Lower lobe of right lung (tissue), 2 donors: ENCODE data around the gene ENOX1. TPM values are rescaled to one million over a fixed set of nuclear protein-coding genes. Genes with fewer than 3 reads are reported as not detected.

Experiments used
- ATAC-seq, 2 donors: fragments of 200-7000 bp; cut with Tn5 transposase; one replicate each; pipeline ENCODE4 v1.9.1; 2020 to 2022; ENCODE audit warnings: mild to moderate bottlenecking in 2 of 2, moderate library complexity in 2 of 2
- DNase-seq: peaks from one replicate; pipeline ENCODE4 v3.0.0-alpha.2; 2020
- H3K27ac ChIP-seq: fragments of 200-600 bp; one replicate; pipeline ENCODE4 v1.8.0; 2022
- H3K27me3 ChIP-seq: fragments of 200-600 bp; one replicate; pipeline ENCODE4 v1.8.0; 2022; ENCODE audit warnings: low read depth
- H3K36me3 ChIP-seq: fragments of 200-600 bp; one replicate; pipeline ENCODE4 v1.8.0; 2022; ENCODE audit warnings: mild to moderate bottlenecking
- H3K4me1 ChIP-seq: fragments of 200-600 bp; one replicate; pipeline ENCODE4 v1.8.0; 2022
- H3K4me3 ChIP-seq: fragments of 200-600 bp; one replicate; pipeline ENCODE4 v1.8.0; 2022; ENCODE audit warnings: mild to moderate bottlenecking
- H3K9me3 ChIP-seq: fragments of 200-600 bp; one replicate; pipeline ENCODE4 v1.8.0; 2022
- intact Hi-C: fragments of 100-400 bp; cut with DNase I; formaldehyde crosslinking; loops from one replicate; pipeline ENCODE4 v1.11.0; 2022
- total RNA-seq: library from RNA; stranded (reverse); fragmentation: NEBNext Ultra II Directional; extraction: Animal tissue kit (Norgen Biotek cat#: 25700); gene quantifications from one replicate; pipeline ENCODE4 v1.2.1, GENCODE V29; 2021
- TF ChIP-seq, protein P1 (sequence below): fragments of 200-600 bp; IDR thresholded peaks from one replicate; pipeline ENCODE4 v1.8.0; 2022; ENCODE audit warnings: antibody characterized with exemption, mild to moderate bottlenecking
- donor health status: DM: no; HTN: yes; CAD: no; lungs with severe emphysema.

ENOX1 gene
- total RNA-seq, 1 donor from 2014 or later, result 2.0 TPM

DNA sequence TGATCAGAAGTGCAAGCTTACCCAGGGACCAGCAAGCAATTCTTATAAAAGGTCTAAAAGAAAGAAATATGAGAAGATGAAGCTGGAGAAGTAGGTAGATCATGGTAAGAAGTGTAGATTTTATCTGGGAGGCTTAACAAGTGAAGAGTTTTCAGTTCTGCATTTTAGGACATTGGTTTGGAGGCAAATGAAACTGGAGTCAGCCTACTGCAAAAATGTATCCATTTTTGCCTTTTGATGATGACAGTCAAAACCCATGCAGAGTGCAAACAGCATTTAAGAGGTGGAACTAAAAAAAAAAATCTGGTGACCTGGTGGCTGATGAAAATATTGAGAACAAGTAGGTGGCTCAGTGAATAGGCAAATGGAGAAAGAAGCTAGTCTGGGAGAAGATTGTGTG lies 546.5 kb downstream of the ENOX1 start:
- intact Hi-C loops, result no loop called here
- Histone ChIP-seq H3K4me3 (no peak overlapping the region), H3K9me3 (no peaks in the 10 kb centered on the region), H3K27me3 (no peaks in the 10 kb centered on the region), H3K4me1 (no peaks in the 10 kb centered on the region), H3K36me3 (no peaks in the 10 kb centered on the region), H3K27ac (no peak overlapping the region)
- no peak for DNase-seq
- no peak for ATAC-seq
- TF ChIP-seq, protein P1, sequence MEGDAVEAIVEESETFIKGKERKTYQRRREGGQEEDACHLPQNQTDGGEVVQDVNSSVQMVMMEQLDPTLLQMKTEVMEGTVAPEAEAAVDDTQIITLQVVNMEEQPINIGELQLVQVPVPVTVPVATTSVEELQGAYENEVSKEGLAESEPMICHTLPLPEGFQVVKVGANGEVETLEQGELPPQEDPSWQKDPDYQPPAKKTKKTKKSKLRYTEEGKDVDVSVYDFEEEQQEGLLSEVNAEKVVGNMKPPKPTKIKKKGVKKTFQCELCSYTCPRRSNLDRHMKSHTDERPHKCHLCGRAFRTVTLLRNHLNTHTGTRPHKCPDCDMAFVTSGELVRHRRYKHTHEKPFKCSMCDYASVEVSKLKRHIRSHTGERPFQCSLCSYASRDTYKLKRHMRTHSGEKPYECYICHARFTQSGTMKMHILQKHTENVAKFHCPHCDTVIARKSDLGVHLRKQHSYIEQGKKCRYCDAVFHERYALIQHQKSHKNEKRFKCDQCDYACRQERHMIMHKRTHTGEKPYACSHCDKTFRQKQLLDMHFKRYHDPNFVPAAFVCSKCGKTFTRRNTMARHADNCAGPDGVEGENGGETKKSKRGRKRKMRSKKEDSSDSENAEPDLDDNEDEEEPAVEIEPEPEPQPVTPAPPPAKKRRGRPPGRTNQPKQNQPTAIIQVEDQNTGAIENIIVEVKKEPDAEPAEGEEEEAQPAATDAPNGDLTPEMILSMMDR, result no peak

DNA sequence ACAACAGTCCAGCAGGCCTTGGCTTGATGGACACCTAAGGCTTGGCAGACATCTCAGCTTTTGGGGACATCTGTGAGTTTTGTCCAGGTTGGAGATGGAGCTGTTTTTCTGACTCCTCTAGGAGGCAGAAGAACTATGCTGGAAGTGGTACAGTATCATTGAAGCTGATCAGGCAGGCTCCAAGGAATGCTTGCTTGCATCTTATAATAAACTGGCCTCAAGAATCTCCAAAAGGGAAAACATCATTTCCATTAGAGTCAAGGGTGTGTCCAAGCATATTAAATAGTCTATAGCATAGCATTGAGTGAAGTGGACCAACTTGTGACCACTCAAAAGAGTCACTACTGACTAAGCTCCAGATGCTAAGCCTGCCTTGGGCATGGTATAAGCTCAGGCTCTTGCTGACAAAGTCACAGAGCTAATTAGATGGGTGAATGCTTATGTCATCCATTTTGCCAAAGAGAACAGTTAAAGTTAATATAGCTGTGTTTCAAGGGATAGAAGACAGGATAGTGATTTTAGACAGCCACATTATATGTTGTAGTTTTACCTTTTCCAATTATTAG lies 547.4 kb downstream of the ENOX1 start:
- DNase-seq (no peak), ATAC-seq (no peak)
- no peaks in the 10 kb centered on the region for H3K4me1 ChIP-seq
- H3K27ac ChIP-seq, result no peak overlapping the region
- H3K4me3 ChIP-seq, result no peak overlapping the region
- TF ChIP-seq, protein P1, result no peak
- intact Hi-C loops, result no loop called here
- H3K27me3 ChIP-seq, result no peaks in the 10 kb centered on the region
- H3K36me3 ChIP-seq, result no peaks in the 10 kb centered on the region
- H3K9me3 ChIP-seq, result no peaks in the 10 kb centered on the region

DNA sequence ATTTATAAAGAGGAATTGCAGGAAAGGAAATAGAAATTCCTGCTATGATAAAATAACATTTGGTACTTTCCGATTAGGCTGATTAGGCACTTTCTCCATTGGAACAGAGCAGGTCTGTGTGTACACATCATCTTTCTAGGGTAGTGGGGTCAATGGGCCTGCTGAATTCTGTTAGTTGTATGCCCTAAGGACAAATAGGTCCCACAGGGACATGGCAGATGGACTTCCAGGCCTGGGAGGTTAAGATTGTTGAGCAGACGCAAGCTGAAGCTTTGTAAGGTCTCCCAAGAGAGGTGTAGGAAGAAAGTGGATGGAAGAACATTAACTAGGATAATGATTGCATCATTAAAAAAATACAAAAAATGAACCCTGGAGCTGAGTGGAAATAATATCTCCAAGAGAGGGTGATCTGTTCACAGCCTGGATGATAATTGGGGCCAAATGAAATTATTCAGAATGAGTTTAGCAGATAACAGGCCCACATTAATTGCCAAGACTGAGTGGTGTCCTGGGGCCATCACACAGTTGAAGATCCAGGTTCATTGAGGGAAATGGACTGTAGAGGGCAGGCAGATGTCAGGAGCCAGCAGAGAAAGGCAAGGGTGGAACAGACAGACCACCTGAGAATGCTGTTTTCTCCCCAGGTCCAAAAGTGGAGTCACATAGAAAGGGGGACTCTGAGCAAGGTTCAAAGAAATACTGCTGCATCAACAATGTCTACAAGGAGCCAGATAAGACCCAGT lies 548.3 kb downstream of the ENOX1 start:
- ATAC-seq (no peak), DNase-seq (no peak)
- H3K27me3 ChIP-seq, result no peaks in the 10 kb centered on the region
- TF ChIP-seq, protein P1, result no peak
- intact Hi-C loops, result no loop called here
- H3K4me1 ChIP-seq, result no peaks in the 10 kb centered on the region
- no peaks in the 10 kb centered on the region for H3K9me3 ChIP-seq
- H3K27ac ChIP-seq, result no peak overlapping the region
- H3K36me3 ChIP-seq, result no peaks in the 10 kb centered on the region
- H3K4me3 ChIP-seq, result no peak overlapping the region

DNA sequence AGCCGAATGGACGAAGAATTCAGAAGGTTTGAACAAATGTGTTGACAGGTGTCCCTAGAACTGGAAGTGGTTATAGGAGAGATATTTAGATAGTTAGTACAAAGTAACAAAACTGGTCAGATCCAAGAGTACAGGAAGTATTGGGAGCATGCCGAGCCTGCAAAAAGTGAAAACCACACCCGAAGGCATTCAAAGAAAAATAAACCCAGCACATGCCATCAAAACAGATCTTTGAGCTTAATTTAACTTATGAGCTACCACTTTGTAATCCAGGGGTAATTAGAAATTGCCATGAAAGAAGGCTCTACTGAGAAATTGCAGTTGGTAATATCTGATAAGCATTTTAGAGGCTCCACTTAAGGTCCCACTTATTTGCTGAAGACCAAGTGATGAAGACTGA lies 549.2 kb downstream of the ENOX1 start:
- H3K4me1 ChIP-seq, result no peaks in the 10 kb centered on the region
- H3K4me3 ChIP-seq, result no peak overlapping the region
- no peak overlapping the region for H3K27ac ChIP-seq
- intact Hi-C loops, result no loop called here
- TF ChIP-seq, protein P1, result no peak
- DNase-seq (no peak), ATAC-seq (no peak)
- H3K9me3 ChIP-seq, result no peaks in the 10 kb centered on the region
- no peaks in the 10 kb centered on the region for H3K36me3 ChIP-seq
- H3K27me3 ChIP-seq, result no peaks in the 10 kb centered on the region

DNA sequence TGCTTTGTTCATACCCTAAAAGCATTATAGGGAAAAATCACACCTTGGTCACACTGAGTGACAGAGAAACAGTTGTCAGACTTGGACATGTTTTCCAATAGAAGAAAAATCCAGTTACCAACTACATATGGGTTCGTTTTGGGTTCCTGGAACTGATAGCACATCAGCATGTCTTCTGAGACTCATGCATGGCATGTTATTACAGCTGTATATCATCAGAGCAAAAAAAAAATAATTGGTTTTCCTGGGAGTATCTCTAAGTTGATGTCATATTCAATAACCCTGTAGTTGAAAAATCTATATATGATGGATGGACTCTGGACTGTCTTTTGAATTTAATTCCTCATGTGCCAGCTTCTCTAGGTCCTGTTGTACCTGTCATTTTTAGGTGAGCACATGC lies 551.7 kb downstream of the ENOX1 start:
- no peaks in the 10 kb centered on the region for H3K27me3 ChIP-seq
- H3K4me1 ChIP-seq, result no peaks in the 10 kb centered on the region
- TF ChIP-seq, protein P1, result no peak
- no peak for ATAC-seq
- no peak overlapping the region for H3K4me3 ChIP-seq
- no peak for DNase-seq
- H3K9me3 ChIP-seq, result no peaks in the 10 kb centered on the region
- H3K36me3 ChIP-seq, result no peaks in the 10 kb centered on the region
- intact Hi-C loops, result no loop called here
- no peak overlapping the region for H3K27ac ChIP-seq
